SKM-1 treated with dmso at 0.1 percent for 144 hours (cell line): ENCODE data around the gene SFXN5.

Experiments
- DNase-seq: peaks from one replicate; lab custom pipeline; 2025; ENCODE audit not compliant: unreplicated experiment; lab: John Stamatoyannopoulos, UW

The SFXN5 gene

GRCh38 chr2:72958542-72959385 lies 112.7 kb downstream of the SFXN5 start:
- no peak for DNase-seq

- DNase-seq: peak; percentile 35
Observed at GRCh38 chr2:72956936-72957335, 114.6 kb downstream of the SFXN5 start.

GRCh38 chr2:72956050-72956395 lies 115.5 kb downstream of the SFXN5 start:
- DNase-seq: peak; percentile 6

GRCh38 chr2:72955228-72956049 lies 116.1 kb downstream of the SFXN5 start:
- DNase-seq: no peak

GRCh38 chr2:72954376-72955227 lies 116.9 kb downstream of the SFXN5 start:
- DNase-seq: no peak

- no peak for DNase-seq
Observed at GRCh38 chr2:72953976-72954375, 117.5 kb downstream of the SFXN5 start.

GRCh38 chr2:72953528-72953927 lies 118.0 kb downstream of the SFXN5 start:
- no peak for DNase-seq

- no peak for DNase-seq
Observed at GRCh38 chr2:72952961-72953360, 118.6 kb downstream of the SFXN5 start.

GRCh38 chr2:72952110-72952823 lies 119.2 kb downstream of the SFXN5 start:
- DNase-seq: no peak

GRCh38 chr2:72951303-72952095 lies 120.0 kb downstream of the SFXN5 start:
- DNase-seq: no peak

- no peak for DNase-seq
Observed at GRCh38 chr2:72950558-72951255, 120.8 kb downstream of the SFXN5 start.

GRCh38 chr2:72949642-72950041 lies 121.9 kb downstream of the SFXN5 start:
- DNase-seq: no peak

GRCh38 chr2:72949045-72949444 lies 122.5 kb downstream of the SFXN5 start:
- DNase-seq: no peak

GRCh38 chr2:72947952-72948830 lies 123.3 kb downstream of the SFXN5 start:
- no peak for DNase-seq

GRCh38 chr2:72946466-72946865 lies 125.0 kb downstream of the SFXN5 start:
- DNase-seq: no peak

- DNase-seq: no peak
Observed at GRCh38 chr2:72945450-72946019, 126.0 kb downstream of the SFXN5 start.

- no peak for DNase-seq
Observed at GRCh38 chr2:72944804-72945449, 126.6 kb downstream of the SFXN5 start.
